Vagina (tissue), 2 donors: ENCODE data around the gene HOXD8.

Source experiments
- POLR2A ChIP-seq, 2 donors: fragments of 450-650 bp; IDR thresholded peaks; one replicate each; pipeline ENCODE4 v1.6.1; 2017; ENCODE audit warnings: antibody characterized with exemption in 2 of 2, mild to moderate bottlenecking in 2 of 2, moderate library complexity in 2 of 2
- POLR2AphosphoS5 ChIP-seq, 2 donors: sonication (generic); formaldehyde crosslinking; IDR thresholded peaks; one replicate each; pipeline ENCODE4 v1.9.0; 2017; ENCODE audit warnings: antibody characterized with exemption in 2 of 2, mild to moderate bottlenecking in 2 of 2, low read depth in 1 of 2; ENCODE audit not compliant: insufficient read depth in 1 of 2
- TF ChIP-seq, protein P1 (sequence below), 3 experiments: fragments of 450-650 bp in 2 of 3; fragments of 200-600 bp in 1 of 3; sonication (generic) in 1 of 3; IDR thresholded peaks; one replicate each; pipeline ENCODE4 v1.5.1; 2017 to 2019; ENCODE audit warnings: antibody characterized with exemption in 3 of 3, mild to moderate bottlenecking in 2 of 3, moderate library complexity in 2 of 3

- TF ChIP-seq, protein P1, sequence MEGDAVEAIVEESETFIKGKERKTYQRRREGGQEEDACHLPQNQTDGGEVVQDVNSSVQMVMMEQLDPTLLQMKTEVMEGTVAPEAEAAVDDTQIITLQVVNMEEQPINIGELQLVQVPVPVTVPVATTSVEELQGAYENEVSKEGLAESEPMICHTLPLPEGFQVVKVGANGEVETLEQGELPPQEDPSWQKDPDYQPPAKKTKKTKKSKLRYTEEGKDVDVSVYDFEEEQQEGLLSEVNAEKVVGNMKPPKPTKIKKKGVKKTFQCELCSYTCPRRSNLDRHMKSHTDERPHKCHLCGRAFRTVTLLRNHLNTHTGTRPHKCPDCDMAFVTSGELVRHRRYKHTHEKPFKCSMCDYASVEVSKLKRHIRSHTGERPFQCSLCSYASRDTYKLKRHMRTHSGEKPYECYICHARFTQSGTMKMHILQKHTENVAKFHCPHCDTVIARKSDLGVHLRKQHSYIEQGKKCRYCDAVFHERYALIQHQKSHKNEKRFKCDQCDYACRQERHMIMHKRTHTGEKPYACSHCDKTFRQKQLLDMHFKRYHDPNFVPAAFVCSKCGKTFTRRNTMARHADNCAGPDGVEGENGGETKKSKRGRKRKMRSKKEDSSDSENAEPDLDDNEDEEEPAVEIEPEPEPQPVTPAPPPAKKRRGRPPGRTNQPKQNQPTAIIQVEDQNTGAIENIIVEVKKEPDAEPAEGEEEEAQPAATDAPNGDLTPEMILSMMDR (IDR thresholded peaks at IDR 0.05) = no peak
- TF ChIP-seq POLR2AphosphoS5 (IDR thresholded peaks at IDR 0.05; ENCODE audit: insufficient read depth in 1 of 2, low read depth in 1 of 2) (no peak), POLR2A (IDR thresholded peaks at IDR 0.05) (no peak)
These were observed 3.0 kb downstream of the HOXD8 start for GRCh38 chr2:176132205-176133171.
